HG02798 (cell line): ENCODE data around the gene MRPL58.
"Not testable (repeated sequence)": the region's sequence is repeated elsewhere in the genome, so short reads cannot be mapped to it uniquely, and the experiment has no call there.

Experiments
- ATAC-seq: cut with Tn5 transposase; IDR thresholded peaks from one replicate; pipeline ENCODE4 v1.9.1; 2021; ENCODE audit warnings: mild to moderate bottlenecking; ENCODE audit not compliant: unreplicated experiment, poor library complexity

MRPL58 gene

DNA sequence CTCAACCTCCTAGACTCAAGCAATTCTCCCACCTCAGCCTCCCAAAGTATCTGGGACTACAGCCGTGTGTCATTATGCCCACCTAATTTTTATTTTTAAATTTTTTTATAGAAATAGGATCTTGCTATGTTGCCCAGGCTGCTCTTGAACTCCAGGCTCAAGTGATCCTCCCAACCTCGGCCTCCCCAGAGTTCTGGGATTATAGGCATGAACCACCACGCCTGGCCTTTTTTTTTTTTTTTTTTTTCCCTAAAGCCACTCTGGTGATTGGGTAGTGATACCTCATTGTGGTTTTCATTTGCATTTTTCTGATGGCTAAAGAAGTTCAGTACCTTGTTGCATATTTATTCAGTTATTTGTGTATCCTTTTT is 26.3 kb upstream of the MRPL58 start:
- no peak for ATAC-seq

DNA sequence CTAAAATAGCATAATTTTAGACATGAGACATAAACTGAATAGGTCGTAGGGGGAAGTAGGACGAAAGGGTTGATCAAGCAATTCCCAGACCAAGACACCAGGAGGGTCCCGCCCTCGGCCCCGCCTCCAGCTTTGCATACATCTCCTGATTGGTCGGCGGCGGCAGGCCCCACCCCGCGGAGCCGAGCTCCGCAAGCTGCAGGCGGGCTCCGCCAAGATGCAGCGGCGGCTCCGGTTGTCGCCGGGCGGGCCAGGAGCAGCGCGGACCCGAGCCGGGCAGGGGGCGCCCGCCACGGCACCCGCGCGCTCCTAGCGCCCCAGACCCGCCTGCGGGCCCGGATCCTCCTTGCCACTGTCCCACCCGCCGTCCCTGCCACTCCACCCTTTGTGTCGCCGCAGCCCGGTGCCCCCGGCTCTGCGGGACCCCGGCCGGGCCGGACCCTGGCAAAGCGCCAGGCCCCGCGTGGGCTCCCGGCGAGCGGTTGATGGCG is 25.0 kb upstream of the MRPL58 start, which contains the start of gene CDR2L:
CDR2L (plus strand) TSS at position 215 of the 491 bp plus-strand sequence. CDS start 412 bp downstream, outside the sequence.
- ATAC-seq: peak; percentile 91

DNA sequence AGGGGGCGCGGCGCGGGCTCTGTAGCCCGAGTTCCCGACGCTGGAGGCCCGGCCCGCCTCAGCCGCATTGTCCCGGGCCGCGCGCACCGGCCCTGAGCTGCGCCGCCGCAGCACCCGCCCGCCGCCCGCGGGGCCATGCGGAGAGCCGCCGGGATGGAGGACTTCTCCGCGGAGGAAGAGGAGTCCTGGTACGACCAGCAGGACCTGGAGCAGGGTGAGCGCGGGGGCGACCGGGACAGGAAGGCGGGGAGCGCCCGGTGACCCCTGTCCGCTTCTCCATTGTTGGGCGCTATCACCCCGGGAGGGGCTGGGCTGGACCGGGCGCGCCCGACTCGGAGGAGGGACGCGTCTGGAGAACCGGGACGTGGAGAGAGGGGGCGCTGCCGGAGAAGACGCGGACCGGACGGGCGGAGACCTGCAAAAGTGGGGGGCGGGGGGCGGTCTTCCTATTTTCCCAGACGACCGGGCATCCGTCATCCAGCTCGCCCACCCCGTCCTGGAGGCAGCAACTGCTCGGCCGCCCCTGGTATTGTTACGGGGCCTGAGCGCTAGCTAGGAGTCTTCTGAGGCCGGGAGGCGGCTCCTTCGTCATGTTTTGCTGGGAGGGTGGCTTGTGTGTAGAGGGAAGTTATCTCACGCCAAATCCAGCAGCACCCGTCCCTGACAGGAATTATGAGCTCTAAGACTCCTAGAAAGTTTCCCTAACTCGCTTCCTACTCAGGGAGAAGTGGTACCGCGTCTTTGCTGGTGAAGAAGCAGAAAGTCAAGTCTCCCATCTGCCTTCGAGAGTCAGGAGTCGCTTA is 24.4 kb upstream of the MRPL58 start:
- ATAC-seq: peak; percentile 39

DNA sequence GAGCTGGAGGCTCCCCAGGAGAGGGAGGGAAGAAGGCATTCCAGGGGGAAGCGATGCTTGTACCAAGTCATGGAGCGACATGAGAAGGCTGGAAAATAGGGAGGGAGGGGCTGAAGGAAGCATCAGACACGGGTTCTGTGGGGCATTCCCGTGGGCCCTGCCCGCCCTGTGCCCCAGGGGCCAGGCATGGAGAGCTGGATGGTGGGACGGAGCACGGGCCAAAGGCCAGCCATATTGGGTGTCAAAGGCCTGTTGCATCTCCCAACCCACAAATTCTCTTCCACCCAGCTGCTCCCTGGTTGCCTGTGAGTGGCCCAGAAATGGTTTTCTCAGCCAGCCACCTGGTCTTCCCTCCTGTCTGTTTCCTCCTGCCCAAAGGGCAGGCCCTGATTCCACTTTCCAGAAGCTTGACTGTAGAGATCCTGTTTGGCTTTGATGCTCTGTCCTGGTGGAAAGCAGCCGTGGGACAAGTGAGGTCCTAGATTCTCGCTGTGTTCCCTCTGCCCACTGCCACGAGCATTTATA is 21.8 kb upstream of the MRPL58 start:
- no peak for ATAC-seq

DNA sequence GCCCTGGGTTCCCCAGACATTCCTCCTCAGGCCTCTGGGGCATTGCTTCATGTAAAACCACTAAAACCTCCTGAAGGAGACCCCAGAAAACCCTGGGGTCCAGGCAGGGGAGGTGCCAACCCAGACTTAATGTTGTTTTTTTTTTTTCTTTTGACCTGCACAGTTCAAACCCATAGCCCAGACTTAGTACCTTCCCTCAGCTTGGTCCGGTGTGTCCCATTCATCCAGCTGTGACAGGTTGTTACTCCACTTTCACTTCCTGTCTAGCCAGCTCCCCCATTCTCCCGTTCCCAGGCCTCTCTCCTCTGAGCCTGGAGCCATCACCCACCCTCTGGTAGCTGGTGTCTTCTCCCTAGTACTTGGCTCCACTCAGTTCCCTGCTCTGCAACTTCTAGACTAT is 20.2 kb upstream of the MRPL58 start:
- no peak for ATAC-seq

- ATAC-seq: no peak
Observed at GRCh38 chr17:74994440-74994839, 18.0 kb upstream of the MRPL58 start.

GRCh38 chr17:74995847-74996246 is 16.6 kb upstream of the MRPL58 start:
- no peak for ATAC-seq

DNA sequence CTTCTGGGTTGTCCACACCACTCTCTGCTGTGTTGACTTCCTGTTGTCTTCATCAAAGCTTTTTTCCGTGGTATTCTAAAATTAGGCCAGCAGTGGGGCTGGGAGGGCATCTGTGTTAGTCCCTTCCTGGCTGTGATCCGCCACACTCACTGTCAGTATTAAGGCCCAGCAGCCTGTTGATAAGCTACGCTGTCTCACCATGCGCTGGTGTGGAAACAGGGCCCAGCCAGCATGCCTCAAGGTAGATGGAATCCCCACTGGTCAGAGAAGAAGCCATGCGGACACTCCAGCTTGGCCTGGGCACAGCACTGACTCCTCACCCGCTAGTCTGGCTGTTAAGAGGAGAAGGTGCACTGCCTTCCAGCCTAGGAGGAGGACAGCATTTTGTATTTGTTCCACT is 13.7 kb upstream of the MRPL58 start:
- no peak for ATAC-seq

DNA sequence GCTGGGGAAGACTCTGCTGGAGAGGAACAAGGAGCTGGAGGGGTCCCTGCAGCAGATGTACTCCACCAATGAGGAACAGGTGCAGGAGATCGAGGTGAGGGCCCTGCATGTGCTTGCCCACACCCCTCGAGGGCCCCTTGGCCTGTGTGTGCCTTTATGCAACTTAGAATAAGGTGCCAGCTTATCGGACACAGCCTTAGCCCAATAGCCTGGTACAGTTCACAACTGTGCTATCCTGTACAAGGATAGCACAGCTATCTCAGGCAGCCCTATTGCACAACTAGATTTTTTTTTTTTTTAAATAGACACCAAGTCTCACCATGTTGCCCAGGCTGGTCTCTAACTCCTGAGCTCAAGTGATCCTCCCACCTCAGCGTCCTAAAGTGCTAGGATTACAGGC is 12.9 kb upstream of the MRPL58 start:
- no peak for ATAC-seq

DNA sequence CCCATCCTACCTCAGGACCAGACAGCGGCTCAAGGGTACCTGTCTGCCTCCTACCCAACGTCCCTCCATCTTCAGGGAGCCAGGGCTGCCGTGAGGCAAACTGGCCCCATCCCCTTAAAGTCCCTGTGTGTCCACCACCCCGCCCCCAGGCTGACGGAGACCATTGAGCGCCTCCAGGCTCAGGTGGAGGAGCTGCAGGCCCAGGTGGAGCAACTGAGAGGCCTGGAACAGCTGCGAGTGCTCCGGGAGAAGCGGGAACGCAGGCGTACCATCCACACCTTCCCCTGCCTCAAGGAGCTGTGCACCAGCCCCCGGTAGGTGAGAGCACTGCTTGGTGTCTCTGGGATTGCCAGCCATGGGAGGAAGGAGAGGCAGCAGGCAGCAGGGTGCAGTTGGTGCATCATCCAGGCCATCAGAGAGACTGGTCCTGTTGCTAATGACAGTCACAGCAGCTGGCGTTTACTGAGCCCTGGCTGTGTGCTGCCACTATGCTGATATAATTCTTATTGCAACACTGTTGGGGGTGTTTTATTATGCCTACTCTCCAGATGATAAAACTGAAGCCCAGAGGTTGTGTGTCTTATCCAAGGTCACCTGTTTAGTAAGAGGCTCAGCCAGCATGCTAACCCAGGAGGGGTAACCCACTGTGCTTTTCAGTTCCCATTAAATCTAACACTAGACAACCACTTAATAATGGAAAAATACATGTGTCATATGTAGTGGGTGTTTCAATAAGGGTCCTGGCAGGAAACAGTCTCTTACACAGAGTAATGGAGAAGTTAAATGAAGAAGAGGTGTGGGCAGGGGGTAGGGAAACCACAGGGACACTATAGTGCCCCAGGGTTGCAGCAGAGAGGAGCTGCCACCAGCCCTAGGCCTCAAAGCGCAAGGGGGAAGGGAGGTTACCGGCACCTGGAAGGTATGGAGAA is 10.3 kb upstream of the MRPL58 start:
- ATAC-seq: no peak

GRCh38 chr17:75003070-75003956 is 9.2 kb upstream of the MRPL58 start:
- ATAC-seq: no peak

DNA sequence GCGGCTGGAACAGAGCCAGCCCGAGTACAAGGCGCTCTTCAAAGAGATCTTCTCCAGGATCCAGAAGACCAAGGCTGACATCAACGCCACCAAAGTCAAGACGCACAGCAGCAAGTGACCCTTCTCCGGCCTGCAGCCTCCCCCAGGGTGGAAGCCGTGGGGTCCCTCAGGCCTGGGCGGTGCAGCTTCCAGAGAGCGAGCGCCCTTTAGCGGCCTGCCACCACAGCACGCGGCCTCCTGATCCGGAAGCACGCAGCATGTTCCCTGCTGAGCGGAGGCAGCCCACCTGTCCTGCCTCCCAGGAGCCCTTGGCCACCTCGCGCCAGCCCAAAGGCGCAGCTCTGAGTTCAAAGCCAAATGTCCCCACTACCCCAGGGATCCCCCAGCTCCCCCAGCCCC is 8.5 kb upstream of the MRPL58 start:
- no peak for ATAC-seq

DNA sequence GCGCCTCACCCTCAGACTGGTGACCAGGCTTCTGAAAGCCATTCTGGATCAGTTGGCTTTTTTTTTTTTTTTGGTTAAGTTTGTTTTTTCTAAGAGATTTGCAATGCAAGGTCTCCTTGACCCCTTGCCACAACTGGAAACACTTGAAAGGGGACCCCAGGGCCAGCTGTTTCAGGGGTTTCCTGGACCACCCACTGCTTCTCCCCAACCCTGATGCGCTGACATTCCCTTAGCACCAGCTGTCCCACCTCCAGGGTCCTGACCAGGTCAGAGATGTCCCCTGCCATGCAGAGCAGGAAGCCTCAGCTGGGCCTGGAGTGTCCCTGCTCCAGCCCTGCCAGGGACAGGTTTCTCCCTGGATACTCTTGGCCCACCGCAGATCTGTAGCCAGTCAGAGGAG is 8.1 kb upstream of the MRPL58 start:
- no peak for ATAC-seq

GRCh38 chr17:75005291-75005690 is 7.2 kb upstream of the MRPL58 start:
- no peak for ATAC-seq

DNA sequence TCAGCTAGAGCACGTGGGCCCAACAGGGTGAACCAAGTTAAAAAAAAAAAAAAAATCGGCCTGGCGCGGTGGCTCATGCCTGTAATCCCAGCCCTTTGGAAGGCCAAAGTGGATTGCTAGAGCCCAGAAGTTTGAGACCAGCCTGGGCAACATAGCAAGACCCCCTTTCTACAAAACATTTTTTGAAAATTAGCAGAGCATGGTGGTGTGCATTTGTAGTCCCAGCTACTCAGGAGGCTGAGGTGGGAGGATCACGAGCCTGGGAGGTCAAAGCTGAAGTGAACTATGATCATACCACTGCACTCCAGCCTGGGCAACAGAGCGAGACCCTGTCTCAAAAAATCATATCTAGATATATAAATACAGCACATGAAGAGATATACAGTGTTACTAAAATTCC is 6.4 kb upstream of the MRPL58 start:
- ATAC-seq: not testable (repeated sequence)

GRCh38 chr17:75006653-75007052 is 5.8 kb upstream of the MRPL58 start:
- no peak for ATAC-seq

DNA sequence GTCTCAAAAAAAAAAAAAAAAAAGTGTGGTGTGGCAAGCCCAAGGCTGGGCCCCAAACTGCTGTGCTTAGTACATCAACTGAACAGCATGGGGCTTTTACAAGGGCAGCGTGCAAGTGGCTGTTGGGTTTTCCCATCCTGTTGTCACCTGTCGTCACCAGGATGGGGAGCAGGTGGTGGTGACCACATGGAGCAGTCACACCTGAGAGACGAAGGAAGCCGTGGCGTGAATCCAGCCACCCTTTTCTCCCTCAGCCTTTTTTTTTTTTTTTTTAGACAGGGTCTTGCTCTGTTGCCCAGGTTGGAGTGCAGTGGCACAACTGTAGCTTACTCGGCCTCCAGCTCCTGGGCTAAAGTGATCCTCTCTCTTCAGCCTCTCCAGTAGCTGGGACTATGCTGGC is 4.1 kb upstream of the MRPL58 start:
- ATAC-seq: no peak

GRCh38 chr17:75009139-75009724 is 3.2 kb upstream of the MRPL58 start:
- no peak for ATAC-seq

DNA sequence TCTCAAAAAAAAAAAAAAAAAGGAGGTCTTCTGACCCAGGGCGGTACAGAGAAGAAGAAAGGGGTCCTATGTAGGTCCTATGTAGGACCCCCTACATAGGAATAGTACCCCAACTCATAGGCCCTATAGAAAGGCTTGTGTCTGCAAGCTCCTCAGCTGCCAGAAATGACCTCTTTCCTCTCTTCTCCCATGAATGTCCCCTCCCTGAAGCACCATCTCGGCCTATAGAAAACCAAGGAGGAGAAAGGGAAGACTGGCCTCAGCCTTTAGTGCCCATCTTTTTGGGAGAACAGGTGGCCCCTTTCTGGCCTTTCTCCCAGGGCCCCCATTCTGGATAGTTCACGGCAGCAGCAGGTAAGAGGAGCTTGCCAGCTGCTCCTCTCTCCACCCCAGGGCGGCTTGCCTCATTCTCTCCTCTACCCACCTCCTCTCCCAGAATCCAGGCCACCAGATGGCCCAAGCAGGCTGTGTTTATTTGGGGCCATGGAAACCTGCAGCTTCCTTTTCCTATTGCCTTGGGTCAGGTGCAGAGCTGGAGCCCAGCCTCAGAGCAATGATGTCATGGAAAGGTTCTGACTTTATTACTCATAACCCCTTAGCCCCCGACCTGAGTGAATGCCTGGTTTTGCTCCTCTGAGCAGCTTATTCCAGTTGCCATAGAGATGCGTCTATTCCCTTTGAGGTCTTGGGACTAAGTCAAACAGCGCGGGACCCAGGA is 1.6 kb upstream of the MRPL58 start:
- ATAC-seq: no peak
